Measurements from ENCODE around the gene PSG3. TPM values are rescaled to one million over a fixed set of nuclear protein-coding genes. Genes with fewer than 3 reads are reported as not detected.
"Not testable (repeated sequence)": the region's sequence is repeated elsewhere in the genome, so short reads cannot be mapped to it uniquely, and the experiment has no call there.

The PSG3 gene
- not detected for total RNA-seq
- not detected for polyA plus RNA-seq

GRCh38 chr19:42740381-42740780 lies at the start of gene PSG3:
PSG3 (minus strand) TSS chr19:42740481; CDS start chr19:42740384, 97 bp downstream.
- H3K4me1 ChIP-seq (ENCODE audit: insufficient read depth, low read length); H3K27ac ChIP-seq (ENCODE audit: low read depth, low read length); H3K36me3 Mint-ChIP-seq; H3K9me3 ChIP-seq (ENCODE audit: control insufficient read depth in 1 of 2, low read length in 2 of 2); H3K4me3 ChIP-seq (ENCODE audit: low read length in 2 of 2); DNase-seq; H3K4me3 Mint-ChIP-seq; POLR2A ChIA-PET (ENCODE audit: partially characterized antibody); intact Hi-C loops (cut with micrococcal nuclease); CTCF ChIA-PET (ENCODE audit: partially characterized antibody); H3K27me3 ChIP-seq (ENCODE audit: insufficient read depth, low read length); H3K4me1 Mint-ChIP-seq; H3K36me3 ChIP-seq (ENCODE audit: insufficient read depth, low read length): not testable (repeated sequence)
- H3K27me3 Mint-ChIP-seq, result peaks cover 21 to 24% of the 10 kb centered on the region in 2 donors
- H3K9me3 Mint-ChIP-seq, result peaks cover 0 to 10% (median 1%) of the 10 kb centered on the region in 8 donors
- peak within 1 kb of the TSS in 2 of 7 donors; percentile 74 to 83 for H3K27ac Mint-ChIP-seq

GRCh38 chr19:42788766-42789165 lies 48.5 kb upstream of the PSG3 start:
- H3K4me3 ChIP-seq (ENCODE audit: low read length in 2 of 2); H3K27ac ChIP-seq (ENCODE audit: low read depth, low read length); H3K9me3 ChIP-seq (ENCODE audit: control insufficient read depth in 1 of 2, low read length in 2 of 2); intact Hi-C loops (cut with micrococcal nuclease); H3K4me1 ChIP-seq (ENCODE audit: insufficient read depth, low read length); POLR2A ChIA-PET (ENCODE audit: partially characterized antibody); H3K27me3 ChIP-seq (ENCODE audit: insufficient read depth, low read length); CTCF ChIA-PET (ENCODE audit: partially characterized antibody); H3K36me3 Mint-ChIP-seq; H3K4me1 Mint-ChIP-seq; H3K36me3 ChIP-seq (ENCODE audit: insufficient read depth, low read length); DNase-seq; H3K27ac Mint-ChIP-seq; H3K4me3 Mint-ChIP-seq: not testable (repeated sequence)
- peaks cover 8 to 26% (median 20%) of the 10 kb centered on the region in 8 donors for H3K9me3 Mint-ChIP-seq
- H3K27me3 Mint-ChIP-seq, result peaks cover 8 to 27% of the 10 kb centered on the region in 2 donors

GRCh38 chr19:42787766-42788165 lies 47.5 kb upstream of the PSG3 start:
- H3K27ac Mint-ChIP-seq, H3K4me1 Mint-ChIP-seq: not testable (repeated sequence)

GRCh38 chr19:42776750-42777612 lies 36.7 kb upstream of the PSG3 start:
- H3K9me3 ChIP-seq (ENCODE audit: control insufficient read depth in 1 of 2, low read length in 2 of 2); H3K27ac Mint-ChIP-seq; H3K27me3 ChIP-seq (ENCODE audit: insufficient read depth, low read length); H3K36me3 Mint-ChIP-seq; H3K4me3 Mint-ChIP-seq; H3K4me1 Mint-ChIP-seq; CTCF ChIA-PET (ENCODE audit: partially characterized antibody); H3K4me3 ChIP-seq (ENCODE audit: low read length in 2 of 2); H3K9me3 Mint-ChIP-seq; H3K27ac ChIP-seq (ENCODE audit: low read depth, low read length); H3K4me1 ChIP-seq (ENCODE audit: insufficient read depth, low read length); H3K36me3 ChIP-seq (ENCODE audit: insufficient read depth, low read length); POLR2A ChIA-PET (ENCODE audit: partially characterized antibody): not testable (repeated sequence)
- intact Hi-C loops (cut with micrococcal nuclease), result loop anchor here (5.0 kb wide), 1 partner anchor 140 kb away; no protein-coding TSS in a partner anchor
- peak in 4 of 5 donors; percentile 2 to 8 (median 5) for DNase-seq
- peaks cover 29 to 53% of the 10 kb centered on the region in 2 donors for H3K27me3 Mint-ChIP-seq

More at GRCh38 chr19:42787766-42788165, 47.5 kb upstream of the PSG3 start:
- H3K4me3 Mint-ChIP-seq; CTCF ChIA-PET (ENCODE audit: partially characterized antibody); H3K36me3 Mint-ChIP-seq; intact Hi-C loops (cut with micrococcal nuclease); POLR2A ChIA-PET (ENCODE audit: partially characterized antibody); H3K36me3 ChIP-seq (ENCODE audit: insufficient read depth, low read length); H3K9me3 ChIP-seq (ENCODE audit: control insufficient read depth in 1 of 2, low read length in 2 of 2); DNase-seq; H3K4me3 ChIP-seq (ENCODE audit: low read length in 2 of 2); H3K4me1 ChIP-seq (ENCODE audit: insufficient read depth, low read length); H3K27ac ChIP-seq (ENCODE audit: low read depth, low read length); H3K27me3 ChIP-seq (ENCODE audit: insufficient read depth, low read length): not testable (repeated sequence)
- H3K9me3 Mint-ChIP-seq, result peaks cover 0 to 16% (median 10%) of the 10 kb centered on the region in 8 donors
- peaks cover 7 to 31% of the 10 kb centered on the region in 2 donors for H3K27me3 Mint-ChIP-seq

- H3K9me3 Mint-ChIP-seq; H3K9me3 ChIP-seq (ENCODE audit: control insufficient read depth in 1 of 2, low read length in 2 of 2); H3K36me3 ChIP-seq (ENCODE audit: insufficient read depth, low read length); H3K4me3 ChIP-seq (ENCODE audit: low read length in 2 of 2); H3K4me1 Mint-ChIP-seq; H3K27ac Mint-ChIP-seq; H3K36me3 Mint-ChIP-seq; POLR2A ChIA-PET (ENCODE audit: partially characterized antibody); H3K4me3 Mint-ChIP-seq; H3K27me3 ChIP-seq (ENCODE audit: insufficient read depth, low read length); H3K4me1 ChIP-seq (ENCODE audit: insufficient read depth, low read length); DNase-seq; CTCF ChIA-PET (ENCODE audit: partially characterized antibody); H3K27ac ChIP-seq (ENCODE audit: low read depth, low read length): not testable (repeated sequence)
- peaks cover 22 to 43% of the 10 kb centered on the region in 2 donors for H3K27me3 Mint-ChIP-seq
- intact Hi-C loops (cut with micrococcal nuclease), result loop anchor here (5.0 kb wide), 1 partner anchor 137 kb away; no protein-coding TSS in a partner anchor
Measured at GRCh38 chr19:42774510-42775158, 34.4 kb upstream of the PSG3 start.

DNA sequence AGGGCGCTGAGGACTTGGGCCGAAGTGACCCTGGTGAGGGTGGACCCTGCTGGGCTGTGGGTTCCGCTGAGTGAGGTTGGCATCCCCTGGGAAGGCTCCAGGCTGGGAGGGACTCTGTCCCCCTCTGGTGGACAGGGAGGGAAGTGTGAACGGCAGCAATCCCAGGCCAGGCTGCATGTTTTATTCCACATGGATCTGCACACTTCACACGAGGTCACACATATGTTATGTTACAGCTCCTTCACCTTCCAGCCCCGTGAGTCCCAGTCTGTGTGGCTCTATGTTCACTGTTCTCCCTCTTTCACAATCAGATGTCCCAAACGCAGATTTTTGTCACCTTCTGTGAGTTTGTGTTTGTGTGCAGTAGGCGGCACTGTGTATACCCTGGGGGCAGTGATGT lies 27.0 kb upstream of the PSG3 start:
- H3K4me1 Mint-ChIP-seq; CTCF ChIA-PET (ENCODE audit: partially characterized antibody); intact Hi-C loops (cut with micrococcal nuclease); H3K9me3 Mint-ChIP-seq; H3K4me3 ChIP-seq (ENCODE audit: low read length in 2 of 2); H3K27ac ChIP-seq (ENCODE audit: low read depth, low read length); H3K4me1 ChIP-seq (ENCODE audit: insufficient read depth, low read length); DNase-seq; H3K9me3 ChIP-seq (ENCODE audit: control insufficient read depth in 1 of 2, low read length in 2 of 2); H3K27ac Mint-ChIP-seq; H3K27me3 ChIP-seq (ENCODE audit: insufficient read depth, low read length); H3K36me3 ChIP-seq (ENCODE audit: insufficient read depth, low read length); H3K36me3 Mint-ChIP-seq; H3K4me3 Mint-ChIP-seq; POLR2A ChIA-PET (ENCODE audit: partially characterized antibody): not testable (repeated sequence)
- peaks cover 3 to 14% of the 10 kb centered on the region in 2 donors for H3K27me3 Mint-ChIP-seq

GRCh38 chr19:42766871-42767270 lies 26.6 kb upstream of the PSG3 start:
- H3K27ac ChIP-seq (ENCODE audit: low read depth, low read length); H3K9me3 ChIP-seq (ENCODE audit: control insufficient read depth in 1 of 2, low read length in 2 of 2); H3K36me3 Mint-ChIP-seq; CTCF ChIA-PET (ENCODE audit: partially characterized antibody); H3K4me3 ChIP-seq (ENCODE audit: low read length in 2 of 2); H3K27me3 ChIP-seq (ENCODE audit: insufficient read depth, low read length); POLR2A ChIA-PET (ENCODE audit: partially characterized antibody); DNase-seq; H3K4me1 Mint-ChIP-seq; H3K27ac Mint-ChIP-seq; intact Hi-C loops (cut with micrococcal nuclease); H3K36me3 ChIP-seq (ENCODE audit: insufficient read depth, low read length); H3K4me1 ChIP-seq (ENCODE audit: insufficient read depth, low read length); H3K4me3 Mint-ChIP-seq; H3K9me3 Mint-ChIP-seq: not testable (repeated sequence)
- H3K27me3 Mint-ChIP-seq, result peaks cover 3 to 14% of the 10 kb centered on the region in 2 donors
